GM18868 (cell line): Measurements from ENCODE around the gene NEURL3.

ENCODE experiments used
- ATAC-seq: cut with Tn5 transposase; IDR thresholded peaks from one replicate; pipeline ENCODE4 v1.9.1; 2021; ENCODE audit warnings: mild to moderate bottlenecking, moderate library complexity; ENCODE audit not compliant: unreplicated experiment

NEURL3 gene

DNA sequence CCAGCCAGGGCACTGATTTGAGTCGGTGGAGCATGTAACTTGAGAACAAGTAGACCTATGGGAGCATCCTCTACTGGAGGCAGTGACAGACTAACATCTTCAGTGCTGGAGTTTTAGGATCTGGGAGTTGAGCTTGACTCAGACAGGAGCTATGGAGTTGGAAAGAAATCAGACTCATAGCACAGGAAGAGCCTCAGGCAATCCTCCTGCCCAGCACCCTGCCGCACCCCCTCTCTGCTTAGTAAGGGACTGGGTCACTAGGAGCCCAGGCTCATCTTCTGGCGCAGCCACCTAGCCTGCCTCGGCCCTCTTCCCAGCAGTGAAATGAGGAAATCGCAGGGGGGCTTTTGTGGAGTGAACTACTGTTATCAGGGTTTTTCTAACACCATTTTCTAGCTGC lies 35.0 kb upstream of the NEURL3 start:
- no peak for ATAC-seq

DNA sequence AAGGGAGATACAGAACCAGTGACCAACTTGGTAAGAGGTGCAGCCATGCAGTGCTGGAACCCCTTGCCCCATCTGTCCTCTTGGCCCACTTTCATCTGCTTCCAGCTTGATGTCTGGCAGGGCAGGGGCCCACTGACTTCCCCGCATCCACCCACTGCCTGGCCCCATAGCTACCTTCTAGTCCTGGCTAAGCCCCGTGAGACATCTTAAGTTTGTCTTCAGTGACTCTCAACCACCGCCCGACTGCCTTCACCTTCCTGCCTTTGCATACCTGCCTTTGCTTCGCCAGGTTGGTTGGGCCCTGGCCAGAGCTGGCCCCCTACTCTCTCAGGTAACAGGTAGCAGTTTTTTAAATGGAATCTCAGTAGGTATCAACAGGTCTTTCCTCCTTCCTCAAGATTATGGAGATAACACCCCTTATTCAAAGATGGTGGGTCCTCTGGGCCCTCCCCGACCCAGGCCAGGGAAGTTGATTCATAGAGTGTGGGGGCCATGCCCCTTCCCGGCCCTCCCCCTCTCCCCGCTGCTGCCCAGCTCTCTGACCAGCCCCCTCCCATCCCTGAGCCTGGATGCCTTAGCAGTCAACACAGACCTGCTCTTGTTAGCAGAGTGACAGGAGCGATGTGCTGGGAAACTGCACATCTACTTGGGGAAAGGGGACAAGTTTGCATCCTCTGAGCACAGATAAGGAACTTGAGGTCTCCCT lies 34.2 kb upstream of the NEURL3 start:
- no peak for ATAC-seq

DNA sequence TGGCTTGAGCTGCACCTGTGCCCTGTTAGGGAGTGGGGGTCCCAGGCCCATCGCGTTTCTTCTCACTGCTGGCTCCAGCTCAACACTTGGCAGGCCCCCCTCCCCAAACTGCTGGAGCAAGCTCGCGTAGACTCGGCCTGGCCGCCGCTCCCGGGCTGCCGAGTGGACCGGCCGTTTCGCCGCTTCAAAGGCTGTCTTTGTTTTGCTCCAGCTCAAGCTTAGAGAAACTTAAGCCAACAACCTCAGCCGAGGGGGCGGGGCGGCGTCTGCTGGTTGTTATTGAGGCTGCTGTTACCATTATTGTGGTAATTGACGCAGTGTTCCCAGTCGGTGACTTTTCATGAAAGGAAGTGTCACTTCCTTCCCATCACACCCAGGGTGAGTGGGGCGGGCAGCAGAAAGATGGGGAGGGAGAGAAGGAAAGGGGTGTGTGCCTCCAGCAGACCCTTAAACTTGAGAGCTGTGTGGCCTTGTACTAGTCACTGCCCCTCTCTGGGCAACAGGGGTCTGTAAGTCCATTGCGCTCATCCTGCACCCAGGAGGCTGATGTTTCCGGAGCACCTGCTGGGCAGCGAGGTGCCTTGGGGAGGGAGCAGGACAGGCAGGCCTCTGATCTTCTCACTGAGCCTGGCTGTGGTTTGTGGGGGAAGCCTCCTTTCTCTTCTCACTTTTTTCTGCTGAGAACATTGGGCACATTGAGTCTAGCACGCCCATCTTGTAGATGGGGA lies 33.5 kb upstream of the NEURL3 start:
- no peak for ATAC-seq

DNA sequence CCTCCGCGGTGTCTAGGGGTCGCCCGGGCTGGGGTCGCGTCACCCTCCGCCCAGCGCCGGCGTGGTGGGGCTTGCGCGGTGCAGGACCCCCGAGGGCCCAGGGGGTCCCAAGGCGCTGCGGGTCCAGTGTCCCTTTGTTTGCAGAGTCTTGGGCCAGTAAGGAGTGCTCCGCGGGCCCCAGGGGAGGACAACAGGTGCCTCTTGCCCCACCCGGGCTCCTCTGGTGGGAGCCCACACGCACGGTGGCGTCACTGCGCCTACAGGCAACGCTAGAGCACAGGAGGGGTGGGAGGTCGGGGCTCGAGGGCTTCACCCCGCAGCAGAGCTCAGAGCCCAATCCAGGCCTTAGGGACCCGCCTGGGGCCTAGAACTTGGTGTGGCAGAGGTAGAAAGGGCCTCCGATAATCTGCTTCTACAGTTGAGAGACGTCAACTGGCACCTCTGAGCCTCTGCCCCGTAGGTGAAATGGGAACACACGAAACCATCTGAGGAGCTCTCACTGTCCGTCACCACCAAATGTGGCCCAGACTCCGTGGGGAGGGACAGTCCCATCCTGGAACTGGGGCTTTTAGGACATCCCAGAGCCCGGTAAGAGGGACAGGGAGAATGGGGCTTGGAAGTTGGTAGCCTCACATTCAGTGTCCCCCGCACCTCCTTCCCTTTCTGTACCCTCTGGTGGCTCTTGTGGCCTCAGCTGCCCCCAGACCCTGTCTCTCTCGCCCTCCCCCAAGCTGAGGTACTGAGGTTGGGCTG lies 32.8 kb upstream of the NEURL3 start:
- no peak for ATAC-seq

DNA sequence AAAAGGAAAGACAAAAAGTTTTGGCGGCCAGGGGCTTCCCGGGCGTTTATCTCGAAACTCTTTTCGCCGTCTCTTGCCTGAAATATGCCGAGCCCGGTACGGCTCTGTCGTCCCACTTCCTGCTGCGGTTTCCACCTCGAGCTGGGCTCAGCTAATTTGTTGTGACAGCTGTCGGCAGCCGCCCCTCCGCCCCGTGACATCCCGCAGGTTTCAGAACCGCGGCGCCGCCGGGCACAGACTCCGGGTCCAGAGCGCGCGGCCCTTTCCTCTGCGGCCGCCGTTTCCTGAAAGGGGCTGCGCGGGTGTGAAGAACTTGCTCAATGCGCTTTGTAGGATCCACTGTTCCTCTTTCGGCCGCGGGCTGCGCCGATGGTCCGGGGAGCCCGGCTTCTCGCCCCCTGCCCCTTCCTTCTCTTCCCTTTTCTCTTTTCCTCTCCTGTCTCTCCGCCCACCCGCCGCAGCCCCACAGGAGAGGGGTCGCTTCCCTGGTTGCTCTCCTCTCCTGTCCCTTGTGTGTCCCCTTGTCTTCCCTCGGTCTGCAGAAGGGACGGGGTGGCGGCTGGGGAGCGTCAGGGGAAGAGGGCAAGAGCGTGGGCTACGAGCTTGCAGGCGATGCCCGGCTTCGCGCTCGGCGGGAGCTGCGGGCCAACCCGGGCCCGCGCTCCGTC lies 32.0 kb upstream of the NEURL3 start:
- ATAC-seq = peak; percentile 46

DNA sequence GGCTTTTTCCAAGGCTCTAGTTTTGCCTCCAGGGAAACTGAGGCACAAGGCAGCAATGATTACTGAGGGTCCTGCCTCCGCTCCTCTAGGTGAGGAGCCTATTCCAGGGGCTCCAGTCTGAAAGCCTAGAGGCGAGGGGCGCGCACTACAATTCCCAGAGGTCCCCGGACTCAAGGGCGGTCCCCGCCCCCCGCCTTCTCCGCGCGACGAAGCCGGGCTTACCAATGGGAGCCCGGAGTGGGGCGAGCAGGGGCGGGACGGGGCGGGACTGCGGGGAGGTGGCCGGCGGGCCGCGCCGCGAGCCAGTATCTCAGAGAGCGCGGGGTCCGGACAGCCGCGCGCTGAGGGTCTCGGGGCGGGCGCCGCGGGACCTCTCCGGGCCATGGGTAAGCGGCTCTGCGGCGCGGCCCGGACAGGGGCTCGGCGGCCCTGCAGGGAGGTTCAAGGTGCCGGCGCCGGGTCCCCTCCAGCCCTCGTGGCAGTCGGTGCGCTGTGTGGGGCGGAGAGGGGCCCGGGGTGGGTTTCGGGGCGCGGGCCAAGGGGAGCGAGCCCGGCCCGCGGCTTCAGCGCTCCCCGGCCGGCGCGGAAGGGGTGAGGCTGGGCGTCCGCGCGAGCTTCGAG lies 31.4 kb upstream of the NEURL3 start, which contains the start of gene ARID5A:
Gene ARID5A (plus strand): TSS at position 308 of the 621 bp plus-strand sequence. CDS start 75 bp downstream, at position 383.
- ATAC-seq = peak; percentile 58

DNA sequence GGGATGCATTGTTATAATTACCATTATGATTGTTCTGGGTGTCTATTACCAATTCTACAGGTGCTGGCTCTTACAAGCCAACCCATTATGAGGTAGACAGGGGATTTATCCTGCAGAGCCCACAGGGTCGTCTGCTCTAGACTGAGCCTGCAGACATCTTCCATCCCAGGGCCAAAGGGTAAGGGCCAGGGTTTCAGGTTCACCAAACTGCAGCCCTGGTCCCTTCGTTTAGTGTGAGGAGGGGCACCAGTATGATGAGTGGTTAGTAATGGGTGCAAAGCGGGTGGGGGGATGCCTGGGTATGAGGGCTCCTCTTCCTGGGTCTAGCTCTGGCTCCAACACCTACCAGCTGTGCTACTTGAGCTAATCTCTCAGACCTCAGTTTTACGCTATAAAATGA lies 30.2 kb upstream of the NEURL3 start:
- no peak for ATAC-seq

DNA sequence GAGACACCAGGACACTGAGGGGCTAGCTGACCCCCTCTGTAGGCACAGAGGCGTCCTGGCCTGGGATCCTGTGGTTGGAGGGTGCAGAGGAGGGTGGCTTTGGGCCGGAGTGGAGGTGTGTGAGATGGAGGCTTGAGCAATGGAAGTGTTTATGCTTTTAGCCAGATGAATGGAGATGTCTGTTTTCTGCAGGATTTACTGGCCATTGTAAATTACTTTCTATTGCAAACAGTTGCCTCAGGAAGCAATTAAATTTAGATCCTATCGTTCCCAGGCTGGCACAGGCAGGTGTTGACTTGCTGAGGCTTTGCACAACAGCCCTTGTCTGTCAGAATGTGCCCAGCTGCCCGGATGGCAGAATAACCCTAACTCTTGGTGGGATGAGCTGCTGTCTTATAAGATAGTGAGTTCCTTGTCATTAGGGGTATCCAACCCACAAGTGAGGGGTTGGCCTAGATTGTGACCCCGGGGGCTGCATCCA lies 29.6 kb upstream of the NEURL3 start:
- no peak for ATAC-seq

DNA sequence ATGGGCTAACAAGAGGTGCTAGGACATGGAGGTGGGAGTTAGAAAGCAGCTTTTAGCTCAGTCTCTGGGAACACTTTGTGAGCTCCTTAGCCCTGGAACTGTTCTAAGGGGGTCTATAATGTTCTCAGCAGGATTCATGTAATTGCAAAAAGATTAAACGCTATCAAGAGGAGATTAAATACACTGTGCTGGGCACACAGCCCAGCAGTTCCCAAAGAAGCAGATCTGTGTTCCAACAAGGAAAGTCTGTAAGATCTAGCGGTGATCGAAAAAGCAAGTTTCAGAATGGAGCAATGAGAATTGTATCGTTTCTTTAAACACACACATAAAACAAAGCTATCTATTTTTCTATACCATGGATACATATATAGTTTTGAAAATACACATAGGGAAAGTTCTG lies 29.0 kb upstream of the NEURL3 start:
- no peak for ATAC-seq

DNA sequence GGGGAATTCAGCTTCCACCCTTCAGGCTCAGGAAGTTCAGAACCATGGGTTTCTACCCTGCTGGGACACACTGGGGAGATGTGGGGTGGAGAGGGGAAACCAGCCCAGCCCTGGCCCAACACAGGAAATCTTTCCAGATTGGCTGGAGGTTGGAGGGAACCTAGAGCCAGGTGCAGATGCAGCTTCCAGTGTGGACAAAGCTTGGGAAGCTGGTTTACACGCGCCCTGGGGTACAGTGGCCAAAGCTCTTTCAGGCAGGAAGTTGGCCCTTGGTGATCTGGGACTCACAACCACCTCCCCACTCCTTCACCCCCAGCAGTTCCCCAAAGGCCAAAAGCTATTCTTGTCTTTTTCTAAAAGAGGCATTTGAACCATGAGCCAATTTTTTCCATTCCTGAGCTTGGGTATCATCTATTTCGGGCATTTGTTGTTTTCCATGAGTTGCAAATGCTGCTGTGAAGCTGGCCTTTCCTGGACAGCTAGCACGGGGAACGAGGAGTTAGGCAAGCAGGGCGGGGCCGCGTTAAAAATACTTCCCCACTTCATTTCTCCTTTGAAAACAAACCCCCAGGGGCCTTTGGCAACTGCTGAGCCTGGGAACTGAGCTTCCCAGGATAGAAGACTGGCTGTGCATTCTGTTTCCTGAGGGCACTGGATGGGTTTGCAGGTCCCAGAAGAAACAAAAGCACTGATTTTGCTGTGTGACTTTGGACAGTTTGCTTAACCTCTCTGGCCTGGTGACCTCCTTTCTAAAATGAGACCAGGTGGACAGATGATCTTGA lies 28.3 kb upstream of the NEURL3 start:
- no peak for ATAC-seq

DNA sequence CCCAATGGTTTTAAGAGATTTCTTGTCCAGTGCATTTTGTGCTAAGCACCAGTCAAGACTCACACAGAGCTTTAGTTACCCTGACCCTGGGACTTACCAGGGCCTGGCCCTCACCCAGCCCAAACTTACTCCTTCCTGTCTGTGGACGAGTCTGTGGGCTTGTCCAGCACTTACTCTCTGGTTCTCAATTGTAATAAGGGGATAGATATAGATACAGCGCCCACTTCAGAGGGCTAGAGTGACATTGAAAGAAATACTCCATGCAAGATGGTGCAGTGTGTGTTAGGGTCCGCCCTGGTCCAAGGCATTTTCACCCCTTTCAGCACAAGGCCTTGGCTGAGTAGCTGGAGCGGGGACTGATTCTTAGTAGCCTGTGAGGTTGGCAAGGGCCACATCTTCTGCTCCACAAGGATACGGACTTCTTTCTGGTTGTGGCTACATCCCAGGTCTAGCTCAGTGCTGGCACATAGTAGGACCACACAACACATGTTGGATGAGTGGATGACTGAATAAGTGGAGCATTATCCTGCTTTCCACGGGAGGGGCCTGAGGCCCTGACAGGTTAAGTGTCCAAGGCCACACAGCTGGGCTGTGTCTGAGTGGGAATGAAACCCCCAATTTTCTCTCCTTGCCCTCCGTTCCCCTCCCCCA lies 27.6 kb upstream of the NEURL3 start:
- no peak for ATAC-seq

DNA sequence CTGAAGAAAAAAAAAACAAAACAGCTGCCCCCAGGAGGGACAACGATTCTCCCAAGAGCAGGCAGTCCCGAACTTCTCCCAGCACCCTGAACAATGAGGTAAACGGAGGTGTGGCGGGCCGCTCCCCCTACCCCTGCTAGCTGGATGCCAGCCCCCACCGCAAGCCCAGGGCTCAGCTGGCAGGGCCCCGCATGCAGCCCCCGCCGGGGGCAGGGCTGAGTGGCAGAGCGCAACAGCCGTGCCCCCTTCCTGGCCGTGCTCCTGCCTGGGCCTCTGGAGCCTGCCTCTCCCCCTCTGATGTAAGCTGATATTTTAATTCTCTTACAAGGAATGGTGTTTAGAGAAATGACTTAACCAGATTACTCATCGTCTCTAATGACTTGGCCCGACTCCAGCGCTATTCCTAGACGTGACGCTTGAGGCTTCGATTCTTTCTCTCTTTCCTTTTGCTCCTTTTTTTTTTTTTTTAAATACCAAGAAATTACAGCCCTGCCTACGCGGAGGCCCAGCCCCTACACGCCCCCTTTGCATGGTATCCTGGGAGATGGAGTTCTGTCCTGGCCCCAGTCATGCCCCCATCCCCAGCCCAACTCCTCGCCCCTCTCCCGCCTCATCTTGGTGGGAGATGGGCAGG lies 26.8 kb upstream of the NEURL3 start:
- peak; percentile 31 for ATAC-seq

DNA sequence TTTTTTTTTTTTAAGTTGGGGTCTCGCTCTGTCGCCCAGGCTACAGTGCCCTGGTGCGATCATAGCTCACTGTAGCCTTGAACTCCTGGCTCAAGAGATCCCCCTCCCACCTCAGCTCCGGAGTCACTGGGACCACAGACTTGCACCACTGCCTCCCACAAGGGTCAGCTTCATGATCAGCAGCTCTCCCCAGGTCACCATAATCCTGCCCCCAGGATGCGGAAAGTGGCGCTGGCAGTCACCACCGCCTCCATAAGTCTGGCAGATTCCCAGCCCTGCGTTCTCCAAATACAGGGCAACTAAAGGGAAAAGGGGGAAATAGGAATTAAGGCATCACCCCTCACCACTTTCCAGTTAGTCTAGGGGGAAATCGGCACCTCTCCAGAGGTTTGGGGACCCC lies 26.2 kb upstream of the NEURL3 start:
- ATAC-seq = no peak

DNA sequence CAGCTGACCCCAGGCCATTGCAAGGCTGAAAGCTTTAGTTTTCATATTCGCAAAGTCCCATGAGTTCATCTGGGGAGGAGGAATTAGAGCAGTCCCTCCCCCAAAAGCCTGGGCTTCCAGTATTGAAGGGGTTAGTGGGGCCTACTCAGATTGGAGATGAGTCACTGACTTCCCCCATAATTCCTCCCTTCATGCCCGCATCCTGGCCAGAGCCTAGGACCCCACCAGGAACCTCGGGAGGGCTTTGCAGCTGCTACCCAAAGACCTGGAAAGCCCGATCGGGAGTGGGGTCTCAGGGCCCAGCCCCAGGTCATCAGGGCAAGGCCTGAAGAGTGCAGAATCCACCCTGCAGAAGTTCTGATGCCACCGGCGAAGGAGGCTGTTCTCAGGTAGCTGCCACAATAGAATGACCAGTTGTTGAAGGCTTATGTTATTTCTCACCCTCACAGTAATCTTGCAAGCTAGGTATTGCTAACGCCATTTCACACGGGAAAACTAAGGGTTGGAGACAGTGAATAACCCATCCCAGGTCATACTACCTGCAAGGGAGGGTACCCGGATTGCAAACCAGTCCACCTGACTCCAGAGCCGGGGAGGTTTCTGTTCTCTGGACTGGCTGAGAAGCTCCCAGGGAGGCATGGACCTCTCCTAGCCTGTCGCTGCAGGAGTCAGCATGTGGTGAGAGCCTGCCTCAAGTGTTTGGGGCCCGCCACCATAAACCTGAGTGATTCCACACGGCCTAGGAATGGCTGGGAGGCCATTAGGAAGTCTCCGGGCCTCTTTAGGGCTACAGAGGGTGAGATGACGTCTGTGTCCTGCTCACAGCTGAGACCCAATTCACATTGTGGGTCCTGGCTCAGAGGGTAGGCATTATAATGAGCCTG lies 25.6 kb upstream of the NEURL3 start:
- no peak for ATAC-seq

DNA sequence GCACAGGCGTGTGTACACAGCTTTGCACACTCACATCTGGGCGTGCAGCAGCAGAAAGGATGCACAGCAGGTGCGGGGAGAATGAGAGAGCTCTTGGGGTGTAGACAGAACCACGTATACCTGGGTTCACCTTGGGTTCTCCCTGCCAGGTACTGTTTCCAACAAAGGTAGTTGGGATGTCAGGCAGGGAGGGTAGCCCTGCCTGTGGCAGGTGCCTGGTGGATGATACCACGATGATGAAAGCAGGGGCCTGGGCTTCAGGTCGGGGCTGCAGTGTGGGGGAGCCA lies 24.9 kb upstream of the NEURL3 start:
- ATAC-seq = no peak

DNA sequence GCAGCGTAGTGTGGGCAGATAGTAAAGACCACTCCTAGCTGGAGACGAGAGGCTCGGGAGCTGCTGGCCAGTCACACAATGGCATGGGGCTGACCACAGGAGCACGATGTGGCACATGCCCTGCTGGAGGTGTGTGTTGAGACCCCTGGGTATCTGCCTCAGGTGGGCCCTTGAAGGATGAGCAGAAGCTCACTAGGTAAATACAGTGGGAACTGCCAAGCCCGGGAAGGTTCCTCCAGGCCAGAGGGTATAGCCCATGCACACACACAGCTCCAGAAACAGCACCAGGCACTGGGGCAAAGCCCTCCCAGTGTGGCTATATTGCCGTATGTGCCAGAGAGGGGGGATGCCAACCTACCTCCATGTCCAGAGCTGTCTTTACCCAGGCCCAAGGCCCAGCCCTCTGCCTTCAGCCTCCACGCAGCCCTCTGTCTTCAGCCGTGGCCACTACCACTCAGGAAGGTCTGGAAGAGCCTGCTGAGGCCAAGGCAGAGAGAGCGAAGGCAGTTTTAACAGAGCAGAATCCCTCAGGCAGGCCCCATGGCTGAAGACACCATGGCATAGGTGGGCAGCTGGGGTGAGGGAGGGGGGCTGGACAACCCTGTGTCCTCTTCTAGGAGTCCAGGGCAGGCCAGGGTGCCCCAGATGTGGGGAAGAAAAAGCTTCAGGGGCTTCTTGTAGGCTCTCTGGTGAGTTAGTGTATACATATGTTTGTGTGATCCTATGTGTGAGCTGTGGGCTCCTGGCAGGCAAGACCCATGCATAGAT lies 24.4 kb upstream of the NEURL3 start:
- no peak for ATAC-seq

DNA sequence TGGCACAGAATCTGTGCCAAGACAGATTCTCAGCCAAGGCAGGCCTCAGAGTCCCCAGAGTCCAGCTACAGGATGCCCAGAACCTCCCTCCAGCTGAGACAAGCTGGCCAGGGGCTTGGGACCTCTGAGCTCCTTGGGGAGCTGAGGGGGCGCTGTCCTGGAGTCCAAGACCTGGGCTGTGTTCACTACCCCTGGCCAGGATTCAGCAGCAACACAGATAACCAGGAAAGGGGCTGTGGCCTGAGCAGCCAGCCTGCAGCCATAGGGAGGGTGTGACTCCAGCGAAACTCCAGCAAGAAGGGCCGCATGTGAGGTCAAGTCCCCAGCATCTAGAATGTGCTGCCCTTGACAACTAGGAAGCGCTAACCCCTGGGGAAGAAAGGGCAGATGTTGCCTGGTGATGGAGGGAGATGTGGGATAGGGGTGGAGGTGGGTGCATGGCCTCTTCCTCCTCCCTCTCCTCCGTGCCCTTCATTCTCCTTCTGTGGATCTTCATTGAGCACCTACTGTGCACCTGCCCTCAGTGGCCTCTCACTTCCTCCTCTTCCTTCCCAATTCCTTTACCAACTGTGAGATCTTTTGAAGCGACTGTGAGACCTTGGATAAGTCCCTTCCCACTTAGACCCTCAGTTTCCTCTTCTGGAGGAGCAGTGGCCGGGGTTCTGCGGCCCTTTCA lies 23.7 kb upstream of the NEURL3 start:
- ATAC-seq = no peak
